ENCODE data around the gene PRKCH.

PRKCH gene

GRCh38 chr14:61555056-61555838 is 233.9 kb downstream of the PRKCH start:
- no peak for DNase-seq (ENCODE audit: low spot score)

- DNase-seq (ENCODE audit: low spot score): no peak
Observed at GRCh38 chr14:61556455-61556854, 235.1 kb downstream of the PRKCH start.

GRCh38 chr14:61557262-61557661 is 235.9 kb downstream of the PRKCH start:
- no peak for DNase-seq (ENCODE audit: low spot score)

GRCh38 chr14:61557854-61558253 is 236.5 kb downstream of the PRKCH start:
- DNase-seq (ENCODE audit: low spot score): no peak

GRCh38 chr14:61558271-61558670 is 236.9 kb downstream of the PRKCH start:
- no peak for DNase-seq (ENCODE audit: low spot score)

DNA sequence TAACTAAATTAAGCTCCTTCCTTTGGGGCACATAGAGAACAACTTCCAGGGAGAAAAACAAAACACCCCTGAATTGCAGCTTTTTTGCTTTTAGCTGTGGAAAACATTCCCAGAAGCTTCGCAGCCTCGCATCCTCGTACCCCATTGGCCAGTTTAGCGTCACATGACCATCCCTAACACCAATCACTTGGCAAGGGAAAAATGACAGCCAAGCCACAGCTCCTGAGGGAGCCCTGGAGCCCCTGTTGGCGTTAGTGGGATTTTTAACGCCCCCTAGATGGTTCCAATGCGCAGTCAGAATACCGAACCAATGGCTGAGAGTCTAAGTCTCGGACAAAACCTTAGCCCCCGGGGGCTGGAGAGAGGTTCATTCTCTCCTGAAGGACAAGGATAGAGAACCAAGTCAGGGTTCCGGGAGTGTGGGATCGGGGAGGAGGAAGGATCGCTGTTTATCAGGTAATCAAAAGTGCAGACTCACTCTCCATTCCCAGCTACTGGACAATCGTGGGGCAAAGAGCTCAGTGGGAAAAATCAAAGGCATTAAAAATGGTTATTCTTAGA is 238.3 kb downstream of the PRKCH start:
- DNase-seq (ENCODE audit: low spot score): no peak

GRCh38 chr14:61560323-61560722 is 238.9 kb downstream of the PRKCH start:
- no peak for DNase-seq (ENCODE audit: low spot score)

DNA sequence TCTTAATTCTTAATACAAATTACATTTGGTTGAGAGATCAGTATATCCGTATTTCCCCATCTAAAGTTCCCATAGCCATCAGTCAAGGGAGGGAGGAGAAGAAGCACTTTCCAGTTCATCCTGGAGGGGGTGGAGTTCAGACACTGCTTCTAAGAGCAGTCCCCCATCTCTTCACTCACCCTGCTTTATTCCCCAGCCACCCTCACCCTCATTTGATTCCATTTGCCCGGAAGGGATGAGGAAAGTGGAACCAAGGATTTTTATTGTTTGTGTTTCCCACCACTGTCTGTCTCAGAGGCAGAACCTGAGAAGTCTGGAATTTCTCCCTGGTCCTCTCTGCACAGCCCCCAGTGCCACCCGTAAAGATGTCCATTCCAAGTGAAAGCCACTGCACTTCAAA is 239.7 kb downstream of the PRKCH start:
- DNase-seq (ENCODE audit: low spot score): no peak

- DNase-seq (ENCODE audit: low spot score): no peak
Observed at GRCh38 chr14:61561657-61562276, 240.4 kb downstream of the PRKCH start.

DNA sequence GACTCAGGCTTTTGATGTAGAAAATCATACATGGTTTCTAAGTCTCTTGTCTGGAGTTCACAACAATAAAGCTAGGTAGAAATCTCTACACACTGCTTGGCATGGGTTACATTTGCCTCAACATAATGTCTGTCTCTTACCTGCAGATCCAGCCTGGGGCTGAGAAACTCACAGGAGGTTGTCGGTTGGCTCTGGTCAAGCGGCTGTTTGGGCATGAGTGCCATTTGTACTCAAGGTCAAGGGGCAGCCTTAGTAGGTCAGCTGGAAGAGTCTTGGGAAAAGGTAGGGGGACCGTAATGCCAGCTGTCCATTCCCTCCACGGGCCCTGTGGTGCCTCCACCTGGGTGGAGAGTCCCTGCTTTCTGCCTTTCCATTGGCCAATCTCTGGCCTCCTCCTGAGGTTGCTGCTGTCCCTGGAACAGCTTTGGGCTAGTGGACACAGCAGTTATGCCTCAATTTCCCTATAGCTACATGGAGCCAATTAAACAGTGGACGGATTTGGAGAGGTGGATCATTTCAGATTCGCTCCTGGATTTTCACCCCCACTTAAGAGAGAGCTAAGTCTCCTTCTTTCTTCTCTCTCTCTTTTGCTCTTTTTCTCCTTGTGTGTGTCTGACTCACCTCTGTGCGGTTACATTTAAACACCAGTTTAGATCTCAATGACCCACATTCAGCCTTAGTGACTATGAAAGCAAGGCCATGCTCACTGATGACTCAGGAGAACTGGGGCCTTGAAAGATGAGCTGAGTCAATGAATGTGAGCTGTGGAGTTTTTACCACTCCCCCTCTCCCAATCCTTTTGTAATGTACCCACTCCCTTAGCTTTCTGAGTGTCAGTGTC is 241.2 kb downstream of the PRKCH start:
- peak; percentile 86 for DNase-seq (ENCODE audit: low spot score)

DNA sequence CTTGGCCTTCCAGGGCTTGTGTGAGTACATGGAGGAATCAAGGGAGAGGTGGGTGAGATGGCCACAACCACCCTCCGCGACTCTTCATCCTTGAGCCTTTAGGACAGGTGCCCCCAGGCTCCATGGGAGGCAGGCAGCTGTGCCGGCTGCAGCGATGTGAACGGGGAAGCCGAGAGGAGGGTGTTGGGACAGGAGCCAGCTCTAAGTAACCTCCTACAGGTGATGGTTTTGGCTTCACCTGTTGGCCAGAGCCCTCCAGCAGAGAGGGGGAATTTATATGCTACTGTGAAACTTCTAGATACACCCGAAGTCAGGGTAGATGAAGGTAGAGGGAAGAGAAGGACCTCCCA is 241.8 kb downstream of the PRKCH start:
- DNase-seq (ENCODE audit: low spot score): no peak

DNA sequence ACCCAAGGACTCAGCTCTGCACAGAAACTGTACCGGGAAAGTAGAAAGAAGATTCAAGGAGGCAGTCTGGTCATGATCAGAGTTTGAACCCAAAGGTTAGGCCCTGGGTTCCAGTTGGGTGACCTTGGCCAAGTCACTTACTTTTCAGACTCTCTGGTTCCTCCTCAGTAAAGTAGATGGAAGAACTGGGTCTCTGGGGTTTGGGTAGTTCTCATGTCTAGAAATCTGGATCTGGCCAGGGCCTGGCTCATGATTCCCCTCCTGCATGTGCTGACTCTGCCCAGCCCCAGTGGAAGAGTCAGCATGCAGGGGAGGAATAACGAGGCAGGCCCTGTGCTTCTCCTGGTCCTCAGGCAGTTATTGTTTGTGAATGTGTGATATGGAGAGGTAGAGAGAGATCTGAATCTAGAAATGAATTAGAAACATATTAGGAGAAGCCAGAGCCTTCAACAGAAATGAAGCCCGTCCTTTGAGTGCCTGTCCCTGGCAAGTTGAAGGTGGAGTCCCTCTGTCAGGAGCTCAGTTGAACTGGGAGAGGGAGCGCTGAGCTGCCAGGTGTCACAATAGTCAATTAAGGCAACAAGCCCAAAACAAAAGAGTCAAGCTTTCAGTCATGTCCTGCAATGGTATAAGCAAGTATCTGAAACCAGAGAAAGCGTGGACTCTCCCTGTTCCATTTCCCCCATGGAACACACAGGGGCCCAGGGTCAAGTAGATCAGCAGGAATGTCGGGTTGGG is 242.7 kb downstream of the PRKCH start:
- no peak for DNase-seq (ENCODE audit: low spot score)

GRCh38 chr14:61564618-61565091 is 243.3 kb downstream of the PRKCH start:
- no peak for DNase-seq (ENCODE audit: low spot score)

- no peak for DNase-seq (ENCODE audit: low spot score)
Observed at GRCh38 chr14:61565181-61565580, 243.8 kb downstream of the PRKCH start.

- no peak for DNase-seq (ENCODE audit: low spot score)
Observed at GRCh38 chr14:61565836-61566536, 244.6 kb downstream of the PRKCH start.

DNA sequence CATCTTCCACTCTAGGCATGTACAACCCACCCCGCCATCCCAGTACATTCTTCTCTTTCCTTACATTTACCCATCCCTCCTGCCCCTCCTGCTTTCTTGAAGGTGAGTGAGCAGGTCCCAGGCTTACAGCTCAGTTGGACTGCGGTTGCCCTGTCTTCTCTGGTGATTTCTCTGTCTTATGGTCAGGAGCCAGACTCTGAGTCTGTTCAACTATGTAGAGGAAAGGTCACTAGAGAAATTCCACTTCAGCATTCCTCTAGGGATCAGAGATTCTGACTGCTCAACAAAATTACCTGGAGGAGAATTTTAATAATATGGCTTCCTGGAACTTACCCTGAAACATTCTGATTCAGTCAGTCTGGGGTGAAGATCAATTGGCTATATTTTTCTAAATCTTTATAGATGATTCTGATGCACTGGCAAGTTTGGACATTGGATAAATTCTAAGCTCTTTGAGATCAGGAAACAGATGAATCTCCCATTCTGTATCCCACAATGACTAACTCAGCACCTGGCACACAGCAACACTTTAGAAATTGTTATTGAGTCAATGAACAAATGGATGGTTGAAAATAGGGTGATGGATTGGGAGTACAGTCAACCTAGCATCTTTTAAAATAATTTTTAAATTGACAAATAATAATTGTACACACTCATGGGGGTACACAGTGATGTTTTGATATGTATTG is 245.3 kb downstream of the PRKCH start:
- DNase-seq (ENCODE audit: low spot score): no peak

GRCh38 chr14:61567838-61568571 is 246.6 kb downstream of the PRKCH start:
- no peak for DNase-seq (ENCODE audit: low spot score)

DNA sequence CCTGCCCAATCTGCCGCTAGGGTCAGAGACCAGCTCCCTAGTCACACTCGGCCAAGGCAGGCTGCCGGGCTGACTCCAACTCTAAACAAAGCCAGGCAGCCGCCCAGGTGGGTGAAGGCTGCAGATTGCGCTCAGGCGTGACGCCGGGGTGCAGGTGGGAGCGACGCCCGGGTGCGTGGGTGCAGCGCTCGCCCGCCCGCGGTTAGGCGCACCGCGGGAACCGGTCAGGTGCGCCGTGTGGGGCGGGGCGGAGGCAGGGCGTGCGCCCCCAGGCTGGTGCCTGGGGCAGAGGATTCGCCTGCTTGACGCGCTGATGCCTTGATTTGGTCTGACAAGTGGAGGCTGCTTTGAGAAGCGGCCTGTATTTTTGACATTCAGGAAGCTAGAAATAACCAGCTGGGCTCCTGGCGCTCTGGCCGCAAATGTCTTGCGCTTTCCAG is 247.2 kb downstream of the PRKCH start:
- DNase-seq (ENCODE audit: low spot score): peak; percentile 34

GRCh38 chr14:61569308-61569707 is 247.9 kb downstream of the PRKCH start:
- no peak for DNase-seq (ENCODE audit: low spot score)
